H9 (cell line): ENCODE results near the gene KIAA0825. TPM values are rescaled to one million over a fixed set of nuclear protein-coding genes. Genes with fewer than 3 reads are reported as not detected.

Source experiments
- DNase-seq: peaks from one replicate; pipeline ENCODE4 v3.0.0-alpha.2; 2017
- H2AFZ ChIP-seq: one replicate; pipeline ENCODE4 v1.6.1; 2013; ENCODE audit warnings: mild to moderate bottlenecking, low read length, control low read depth, moderate library complexity
- H2AK5ac ChIP-seq: 2 replicates; pipeline ENCODE4 v1.6.1; 2013; ENCODE audit warnings: low read length, control low read depth, mixed read lengths; ENCODE audit not compliant: insufficient read length
- H2BK120ac ChIP-seq: one replicate; pipeline ENCODE4 v1.6.1; 2013; ENCODE audit warnings: low read depth, mild to moderate bottlenecking, low read length, control low read depth, inconsistent platforms; ENCODE audit not compliant: poor library complexity, severe bottlenecking
- H2BK12ac ChIP-seq: 2 replicates; pipeline ENCODE4 v1.6.1; 2013; ENCODE audit warnings: low read length, control low read depth, mixed read lengths, low read depth; ENCODE audit not compliant: insufficient read length
- H2BK15ac ChIP-seq: 2 replicates; pipeline ENCODE4 v1.6.1; 2013; ENCODE audit warnings: low read depth, low read length, control low read depth
- H2BK20ac ChIP-seq: one replicate; pipeline ENCODE4 v1.6.1; 2013; ENCODE audit warnings: low read depth, mild to moderate bottlenecking, low read length, control low read depth, inconsistent platforms; ENCODE audit not compliant: poor library complexity, severe bottlenecking
- H2BK5ac ChIP-seq: 2 replicates; pipeline ENCODE4 v1.6.1; 2013; ENCODE audit warnings: low read length, control low read depth, mixed read lengths; ENCODE audit not compliant: insufficient read length
- H3K14ac ChIP-seq: 2 replicates; pipeline ENCODE4 v1.6.1; 2013; ENCODE audit warnings: low read length, control low read depth; ENCODE audit not compliant: insufficient read depth
- H3K18ac ChIP-seq: 2 replicates; pipeline ENCODE4 v1.6.1; 2013; ENCODE audit warnings: low read depth, mild to moderate bottlenecking, mixed read lengths, low read length, control low read depth; ENCODE audit not compliant: insufficient read length
- H3K23ac ChIP-seq: 2 replicates; pipeline ENCODE4 v1.6.1; 2013; ENCODE audit warnings: low read length, control low read depth, mixed read lengths, low read depth; ENCODE audit not compliant: insufficient read length
- H3K23me2 ChIP-seq: 2 replicates; pipeline ENCODE4 v1.6.1; 2013; ENCODE audit warnings: low read depth, mild to moderate bottlenecking, mixed read lengths, low read length, control low read depth; ENCODE audit not compliant: insufficient read length, poor library complexity, severe bottlenecking
- H3K27ac ChIP-seq: 2 replicates; pipeline ENCODE4 v1.5.1; 2013; ENCODE audit warnings: low read length, control low read depth, mixed read lengths, low read depth; ENCODE audit not compliant: insufficient read length
- H3K27me3 ChIP-seq: 2 replicates; pipeline ENCODE4 v1.6.1; 2013; ENCODE audit warnings: low read length, control low read depth, inconsistent platforms; ENCODE audit not compliant: insufficient read depth
- H3K4ac ChIP-seq: 2 replicates; pipeline ENCODE4 v1.6.1; 2013; ENCODE audit warnings: low read depth, mild to moderate bottlenecking, control low read depth, inconsistent platforms, low read length, moderate library complexity
- H3K4me1 ChIP-seq: 2 replicates; pipeline ENCODE4 v1.6.1; 2013; ENCODE audit warnings: low read length, control low read depth, inconsistent platforms; ENCODE audit not compliant: insufficient read depth
- H3K4me2 ChIP-seq: 2 replicates; pipeline ENCODE4 v1.6.1; 2013; ENCODE audit warnings: low read length, control low read depth, mixed read lengths; ENCODE audit not compliant: insufficient read length, insufficient read depth
- H3K56ac ChIP-seq: 2 replicates; pipeline ENCODE4 v1.6.1; 2013; ENCODE audit warnings: low read depth, mild to moderate bottlenecking, mixed read lengths, low read length, control low read depth; ENCODE audit not compliant: insufficient read length
- H3K79me1 ChIP-seq: 2 replicates; pipeline ENCODE4 v1.6.1; 2013; ENCODE audit warnings: low read depth, mild to moderate bottlenecking, moderate library complexity, low read length, control low read depth, inconsistent platforms; ENCODE audit not compliant: insufficient read depth, poor library complexity, severe bottlenecking
- H3K79me2 ChIP-seq: 2 replicates; pipeline ENCODE4 v1.6.1; 2013; ENCODE audit warnings: low read length, control low read depth, inconsistent platforms; ENCODE audit not compliant: insufficient read depth
- H3K9ac ChIP-seq: 2 replicates; pipeline ENCODE4 v1.6.1; 2013; ENCODE audit warnings: low read length, control low read depth, mixed read lengths; ENCODE audit not compliant: insufficient read length; ENCODE audit errors: extremely low read depth
- H3K9me3 ChIP-seq: one replicate; pipeline ENCODE4 v1.6.1; 2013; ENCODE audit warnings: low read depth, low read length, inconsistent platforms; ENCODE audit not compliant: control insufficient read depth
- H3T11ph ChIP-seq: one replicate; pipeline ENCODE4 v1.6.1; 2013; ENCODE audit warnings: mild to moderate bottlenecking, low read length, control low read depth, inconsistent platforms
- H4K20me1 ChIP-seq: one replicate; pipeline ENCODE4 v1.6.1; 2013; ENCODE audit not compliant: control insufficient read depth, insufficient read length, insufficient read depth
- H4K5ac ChIP-seq: 2 replicates; pipeline ENCODE4 v1.6.1; 2013; ENCODE audit warnings: low read depth, mild to moderate bottlenecking, mixed read lengths, low read length, control low read depth; ENCODE audit not compliant: insufficient read length
- H4K8ac ChIP-seq: replicated peaks from 2 replicates; pipeline ENCODE4 v1.6.1; 2013; ENCODE audit warnings: low read length, control low read depth, mixed read lengths, low read depth; ENCODE audit not compliant: insufficient read length
- H4K91ac ChIP-seq: 2 replicates; pipeline ENCODE4 v1.6.1; 2013; ENCODE audit warnings: low read depth, mild to moderate bottlenecking, moderate library complexity, mixed read lengths, low read length, control low read depth; ENCODE audit not compliant: insufficient read length
- H3K27ac Mint-ChIP-seq, 3 experiments: 2 replicates in 2 of 3; 3 replicates in 1 of 3; pipeline ENCODE4 v1.8.0; 2020 to 2021; ENCODE audit warnings: mixed read lengths in 3 of 3, mild to moderate bottlenecking in 1 of 3, moderate library complexity in 1 of 3
- H3K27me3 Mint-ChIP-seq: 2 replicates; pipeline ENCODE4 v1.8.0; 2021; ENCODE audit warnings: low read depth, mild to moderate bottlenecking, moderate library complexity, mixed read lengths
- H3K36me3 Mint-ChIP-seq, 3 experiments: 2 replicates in 2 of 3; 3 replicates in 1 of 3; pipeline ENCODE4 v1.8.0; 2020 to 2021; ENCODE audit warnings: low read depth in 3 of 3, mixed read lengths in 3 of 3; ENCODE audit not compliant: insufficient read depth in 1 of 3
- H3K4me1 Mint-ChIP-seq, 2 experiments: 2 replicates each; pipeline ENCODE4 v1.8.0; 2020; ENCODE audit warnings: mixed read lengths in 2 of 2
- H3K4me3 Mint-ChIP-seq, 2 experiments: 2 replicates in 1 of 2; 3 replicates in 1 of 2; pipeline ENCODE4 v1.8.0; 2020 to 2021; ENCODE audit warnings: mild to moderate bottlenecking in 2 of 2, mixed read lengths in 2 of 2, moderate library complexity in 1 of 2
- H3K9me3 Mint-ChIP-seq, 2 experiments: 2 replicates in 1 of 2; 3 replicates in 1 of 2; pipeline ENCODE4 v1.8.0; 2020; ENCODE audit warnings: mild to moderate bottlenecking in 2 of 2, mixed read lengths in 2 of 2, moderate library complexity in 1 of 2
- CTCF ChIP-seq: fragments of 200-600 bp; sonication (generic); conservative IDR thresholded peaks from 3 replicates; pipeline ENCODE4 v1.8.0; 2021; ENCODE audit warnings: antibody characterized with exemption, mild to moderate bottlenecking
- WGBS: extraction: QIAGEN DNeasy Blood & Tissue Kit; methylation state at CpG from one replicate; pipeline ENCODE4 v1.1.7; 2013; ENCODE audit warnings: missing lambda C conversion rate, low lambda C conversion rate, mixed read lengths; ENCODE audit not compliant: insufficient read length; ENCODE audit errors: extremely low coverage; 5-methylcytosine and 5-hydroxymethylcytosine counted together
- total RNA-seq: library from RNA; stranded (reverse); gene quantifications from 2 replicates; pipeline ENCODE4 v1.2.1, GENCODE V29; 2021

The KIAA0825 gene
- total RNA-seq, 1 experiment from 2014 or later: 1.8 TPM

- Histone ChIP-seq H3K27me3 (no peaks in the 10 kb centered on the region), H2BK120ac (no peak overlapping the region), H3K9me3 (no peaks in the 10 kb centered on the region), H3K4me1 (no peaks in the 10 kb centered on the region), H4K5ac (no peak overlapping the region), H4K8ac (no peak overlapping the region), H3K27ac (no peak overlapping the region), H2BK15ac (no peak overlapping the region), H3K79me1 (no peaks in the 10 kb centered on the region), H3K23ac (no peak overlapping the region), H4K91ac (no peak overlapping the region), H3K79me2 (no peaks in the 10 kb centered on the region), H2AFZ (no peak overlapping the region), H3K14ac (no peak overlapping the region), H3K9ac (no peak overlapping the region), H2BK20ac (no peak overlapping the region), H3K23me2 (no peaks in the 10 kb centered on the region), H2BK12ac (no peak overlapping the region), H3K4me2 (no peak overlapping the region), H4K20me1 (no peaks in the 10 kb centered on the region), H2BK5ac (no peak overlapping the region), H2AK5ac (no peak overlapping the region), H3K18ac (no peak overlapping the region), H3K56ac (no peak overlapping the region), H3T11ph (no peak overlapping the region), H3K4ac (no peak overlapping the region)
- Mint-ChIP-seq H3K9me3 (no peaks in the 10 kb centered on the region), H3K27me3 (no peaks in the 10 kb centered on the region), H3K4me3 (no peak overlapping the region), H3K27ac (no peak overlapping the region), H3K4me1 (no peaks in the 10 kb centered on the region), H3K36me3 (no peaks in the 10 kb centered on the region)
- no CpG with 5 or more reads among the region's 3 CpGs for WGBS
- TF ChIP-seq CTCF: no peak
- DNase-seq: no peak
Observed at GRCh38 chr5:94499806-94500205, 118.6 kb downstream of the KIAA0825 start.
